HepG2 (cell line): ENCODE measurements around the gene SLC38A3. TPM values are rescaled to one million over a fixed set of nuclear protein-coding genes. Genes with fewer than 3 reads are reported as not detected.

Experiments used
- BCL6 ChIP-seq: IDR thresholded peaks from 2 replicates; pipeline ENCODE4 v1.6.1; 2016; ENCODE audit warnings: missing genetic modification reagents, missing compliant biosample characterization
- CEBPZ ChIP-seq: IDR thresholded peaks from 2 replicates; pipeline ENCODE4 v1.6.1; 2012; ENCODE audit warnings: low read length, improper control_type of control experiment
- EP300 ChIP-seq, 3 experiments: sonication (generic) in 1 of 3; formaldehyde crosslinking in 1 of 3; IDR thresholded peaks; 2 replicates each; pipeline versions ENCODE4 v1.5.1 to v1.6.1; 2011 to 2020; ENCODE audit warnings: low read depth in 2 of 3, low read length in 2 of 3, borderline replicate concordance in 1 of 3, improper control_type of control experiment in 1 of 3, mild to moderate bottlenecking in 1 of 3, missing genetic modification reagents in 1 of 3, moderate library complexity in 1 of 3
- IKZF1 ChIP-seq: fragments of 450-650 bp; IDR thresholded peaks from 2 replicates; pipeline ENCODE4 v1.7.1; 2016
- KLF12 ChIP-seq: sonication (generic); formaldehyde crosslinking; IDR thresholded peaks from 2 replicates; pipeline ENCODE4 v1.4.0; 2020; ENCODE audit warnings: missing genetic modification reagents, borderline replicate concordance
- PRDM15 ChIP-seq: sonication (generic); formaldehyde crosslinking; IDR thresholded peaks from 2 replicates; pipeline ENCODE4 v1.4.0; 2020; ENCODE audit warnings: missing genetic modification reagents
- TERF1 ChIP-seq: sonication (generic); formaldehyde crosslinking; IDR thresholded peaks from 2 replicates; pipeline ENCODE4 v1.8.0; 2022; ENCODE audit warnings: mild to moderate bottlenecking, missing genetic modification reagents, moderate library complexity
- THAP7 ChIP-seq: sonication (generic); formaldehyde crosslinking; IDR thresholded peaks from 2 replicates; pipeline ENCODE4 v1.8.1; 2023; ENCODE audit warnings: mild to moderate bottlenecking, missing genetic modification reagents
- ZBED4 ChIP-seq: sonication (generic); formaldehyde crosslinking; IDR thresholded peaks from 2 replicates; pipeline ENCODE4 v1.4.0; 2020; ENCODE audit warnings: missing genetic modification reagents, borderline replicate concordance
- ZBTB2 ChIP-seq: sonication (generic); formaldehyde crosslinking; IDR thresholded peaks from 2 replicates; pipeline ENCODE4 v1.8.0; 2022; ENCODE audit warnings: low read depth, missing genetic modification reagents
- ZFP41 ChIP-seq: sonication (generic); formaldehyde crosslinking; IDR thresholded peaks from 2 replicates; pipeline ENCODE4 v1.4.0; 2020; ENCODE audit warnings: mild to moderate bottlenecking, missing genetic modification reagents, borderline replicate concordance
- polyA plus RNA-seq, 8 experiments: library from polyadenylated mRNA; depleted of rRNA in 3 of 8; stranded (reverse) in 7 of 8; unstranded in 1 of 8; fragments of >200 nt; fragmentation: Illumina TruSeq in 4 of 8; extraction: Trizol in 4 of 8; gene quantifications; 2 replicates each; pipeline versions ENCODE4 v1.2.1 to v1.2.3, GENCODE V29; 2011 to 2016; ENCODE audit warnings: low read depth in 4 of 8, missing spikeins in 1 of 8, mixed read lengths in 1 of 8; ENCODE audit not compliant: insufficient read depth in 1 of 8
- total RNA-seq, 5 experiments: library from RNA; depleted of rRNA; stranded (reverse); fragments of >200 nt; fragmentation: Illumina TruSeq; extraction: Trizol; gene quantifications; 2 replicates each; pipeline ENCODE4 v1.2.3, GENCODE V29; 2016; ENCODE audit warnings: low read depth in 1 of 5

Gene SLC38A3
- total and polyA plus RNA-seq, 2 of the 13 experiments (the other 11 are each of a cell fraction or from before 2014, with no cell fraction given): 29.8 to 164 TPM

- no peak for TF ChIP-seq ZFP41 (CRISPR knock-in tag)
- no peak for TF ChIP-seq CEBPZ
- 0 out of 2 replicates have a peak, but pooled peaks have one; percentile 40 for TF ChIP-seq THAP7 (CRISPR knock-in tag)
- TF ChIP-seq ZBTB2 (CRISPR knock-in tag): no peak
- TF ChIP-seq IKZF1: no peak
- TF ChIP-seq TERF1: no peak
- TF ChIP-seq EP300 (IDR thresholded peaks at IDR 0.05; ENCODE audit: low read depth in 2 of 2, low read length in 2 of 2): peak; percentile 13 to 97; a peak in 3 of 4 replicates
- peak; percentile 90 for TF ChIP-seq EP300 (CRISPR knock-in tag; IDR thresholded peaks at IDR 0.05; ENCODE audit: borderline replicate concordance)
- no peak; the same call in 1 of the 2 replicates for TF ChIP-seq PRDM15 (CRISPR knock-in tag)
- TF ChIP-seq KLF12 (CRISPR knock-in tag): peak; percentile 79
- TF ChIP-seq ZBED4 (CRISPR knock-in tag): peak; percentile 95
- TF ChIP-seq BCL6 (CRISPR knock-in tag): peak; percentile 89
Measured at GRCh38 chr3:50208677-50209344, 3.7 kb downstream of the SLC38A3 start (continued).
